Lung (tissue), 12 donors: Measurements from ENCODE around the gene KRT16. TPM values are rescaled to one million over a fixed set of nuclear protein-coding genes. Genes with fewer than 3 reads are reported as not detected.
A peak's percentile ranks its signal among the peaks of the same experiment; 100 is the strongest.
"Not testable (repeated sequence)": the region's sequence is repeated elsewhere in the genome, so short reads cannot be mapped to it uniquely, and the experiment has no call there.

Source experiments
- ATAC-seq: fragments of 200-7000 bp; cut with Tn5 transposase; one replicate; pipeline ENCODE4 v1.9.1; 2020; ENCODE audit warnings: moderate number of reproducible peaks; ENCODE audit not compliant: insufficient read depth, low FRiP score
- DNase-seq, 3 donors: peaks; one replicate each; pipeline ENCODE4 v3.0.0-alpha.2; 2013 to 2017
- H3K27ac ChIP-seq, 2 donors: one replicate each; pipeline ENCODE4 v1.5.1; 2013; ENCODE audit warnings: mild to moderate bottlenecking in 2 of 2, moderate library complexity in 2 of 2, control low read depth in 1 of 2, inconsistent platforms in 1 of 2, low read depth in 1 of 2, low read length in 1 of 2
- H3K27me3 ChIP-seq, 3 donors: one replicate each; pipeline ENCODE4 v1.5.1; 2013; ENCODE audit warnings: low read length in 2 of 3; ENCODE audit not compliant: control insufficient read depth in 3 of 3, insufficient read depth in 3 of 3
- H3K36me3 ChIP-seq, 4 donors: one replicate each; pipeline ENCODE4 v1.5.1; 2013; ENCODE audit warnings: low read length in 4 of 4, mild to moderate bottlenecking in 1 of 4, moderate library complexity in 1 of 4; ENCODE audit not compliant: control insufficient read depth in 4 of 4, insufficient read depth in 4 of 4
- H3K4me1 ChIP-seq, 5 donors: one replicate each; pipeline ENCODE4 v1.5.1; 2013; ENCODE audit warnings: low read length in 5 of 5, mild to moderate bottlenecking in 2 of 5, moderate library complexity in 1 of 5; ENCODE audit not compliant: control insufficient read depth in 5 of 5, insufficient read depth in 5 of 5
- H3K4me3 ChIP-seq: one replicate; pipeline ENCODE4 v1.5.1; 2013; ENCODE audit warnings: mild to moderate bottlenecking, control low read depth, moderate library complexity
- H3K9ac ChIP-seq, 2 donors: one replicate each; pipeline ENCODE4 v1.5.1; 2013; ENCODE audit warnings: low read length in 2 of 2, control low read depth in 1 of 2; ENCODE audit not compliant: insufficient read depth in 1 of 2
- H3K9me3 ChIP-seq, 4 donors: one replicate each; pipeline ENCODE4 v1.5.1; 2013; ENCODE audit warnings: low read length in 3 of 4, mild to moderate bottlenecking in 1 of 4, moderate library complexity in 1 of 4; ENCODE audit not compliant: control insufficient read depth in 4 of 4, insufficient read depth in 3 of 4
- CTCF ChIP-seq: IDR thresholded peaks from 2 replicates; pipeline ENCODE4 v1.5.1; 2012; ENCODE audit warnings: mild to moderate bottlenecking; ENCODE audit errors: control extremely low read depth, extremely low read depth
- WGBS, 2 donors: extraction: QIAGEN DNeasy Blood & Tissue Kit; methylation state at CpG; one replicate each; pipeline ENCODE4 v1.1.7; 2013; 5-methylcytosine and 5-hydroxymethylcytosine counted together
- polyA plus RNA-seq, 2 donors: library from polyadenylated mRNA; stranded (reverse); fragments of 200-250 nt; gene quantifications; one replicate each; pipeline ENCODE4 v1.2.1, GENCODE V29; 2013
- total RNA-seq, 2 donors: library from RNA; depleted of rRNA in 1 of 2; stranded (reverse); fragments of >200 nt in 1 of 2; gene quantifications; one replicate each; pipeline ENCODE4 v1.2.1, GENCODE V29; 2014 to 2021
- donor health status: control.
- donor health status: control.
- donor health status: Bipolar disorder and iron deficiency.
- donor health status: healthy.
- donor health status: DM: yes; HTN: yes; CAD: no.

The KRT16 gene
- total and polyA plus RNA-seq, 4 donors: 0.10 to 0.28 (median 0.18) TPM; not detected in 1

- no peak overlapping the region for H3K27ac ChIP-seq
- 87 to 90% methylated on average over 23 of the region's 23 CpGs for WGBS, 2 donors
- no peaks in the 10 kb centered on the region for H3K36me3 ChIP-seq
- no peak overlapping the region for H3K9ac ChIP-seq
- no peaks in the 10 kb centered on the region for H3K9me3 ChIP-seq
- H3K4me3 ChIP-seq: no peak overlapping the region
- no peak for TF ChIP-seq CTCF
- H3K27me3 ChIP-seq: no peaks in the 10 kb centered on the region
- no peak for ATAC-seq
- H3K4me1 ChIP-seq: peaks cover 0 to 8% (median 3%) of the 10 kb centered on the region in 5 donors
- peak in 1 of 3 donors; percentile 9 for DNase-seq
These were observed 14.9 kb upstream of the KRT16 start for GRCh38 chr17:41627316-41628072.

- H3K4me3 ChIP-seq, H3K27me3 ChIP-seq, ATAC-seq, H3K9me3 ChIP-seq, H3K4me1 ChIP-seq, H3K36me3 ChIP-seq, H3K27ac ChIP-seq, H3K9ac ChIP-seq: not testable (repeated sequence)
- DNase-seq: peak in 1 of 3 donors; percentile 7
- WGBS, 2 donors: 85 to 90% methylated on average over 5 of the region's 5 CpGs
These were observed 14.3 kb upstream of the KRT16 start for GRCh38 chr17:41626914-41627295.

DNA sequence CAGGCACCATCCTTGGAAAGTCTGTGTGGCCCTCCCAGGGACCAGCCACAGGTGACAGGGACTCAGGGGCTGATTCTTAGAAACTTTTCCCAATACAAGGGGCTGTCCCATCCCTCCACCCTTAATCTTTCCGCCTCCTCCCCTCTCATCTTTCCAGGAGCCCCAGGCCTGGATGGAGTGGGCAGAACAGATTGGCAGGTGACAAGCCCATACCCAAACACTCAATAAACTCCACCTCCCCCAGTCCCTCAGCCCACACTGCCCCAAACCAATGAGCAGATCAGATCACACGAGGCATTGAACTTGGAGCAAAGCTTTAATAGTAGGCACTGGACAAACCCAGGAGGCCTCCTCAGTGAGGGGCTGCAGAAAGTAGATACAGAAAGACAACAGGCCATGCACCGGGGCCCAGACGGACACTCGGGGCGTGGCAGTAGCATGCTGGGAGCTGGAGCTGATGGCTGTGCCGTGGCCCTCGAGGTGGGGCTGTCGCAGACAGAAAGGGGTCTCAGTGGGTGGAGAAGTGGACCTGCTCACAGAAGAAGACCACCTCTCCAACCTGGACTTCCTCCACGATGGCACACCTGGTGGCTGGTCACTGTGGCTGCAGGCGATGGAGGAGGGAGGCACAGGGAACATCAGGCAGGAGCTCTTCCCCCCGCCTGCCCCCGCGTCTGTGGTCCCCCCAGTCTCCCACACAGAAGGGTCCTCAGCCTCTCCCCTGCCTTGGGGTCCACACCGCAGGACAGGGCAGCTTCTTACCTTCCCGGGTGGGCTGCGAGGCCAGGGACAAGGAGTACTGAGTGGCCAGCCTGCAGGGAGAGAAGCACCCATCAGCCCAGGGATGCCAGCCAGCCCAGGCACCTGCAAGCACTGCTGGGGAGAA is 13.7 kb upstream of the KRT16 start:
- DNase-seq: peak in 1 of 3 donors; percentile 7
- 88 to 94% methylated on average over 17 of the region's 17 CpGs for WGBS, 2 donors
- H3K4me1 ChIP-seq, ATAC-seq, H3K9me3 ChIP-seq, H3K9ac ChIP-seq, H3K4me3 ChIP-seq, H3K36me3 ChIP-seq, H3K27ac ChIP-seq, H3K27me3 ChIP-seq: not testable (repeated sequence)

GRCh38 chr17:41625602-41626001 is 13.0 kb upstream of the KRT16 start:
- ATAC-seq: no peak
- DNase-seq: peak in 2 of 3 donors; percentile 50 to 64
- no peak overlapping the region for H3K9ac ChIP-seq
- peaks cover 0 to 4% (median 0%) of the 10 kb centered on the region in 5 donors for H3K4me1 ChIP-seq
- no peaks in the 10 kb centered on the region for H3K36me3 ChIP-seq
- no peaks in the 10 kb centered on the region for H3K27me3 ChIP-seq
- no peaks in the 10 kb centered on the region for H3K9me3 ChIP-seq
- TF ChIP-seq CTCF: no peak
- H3K4me3 ChIP-seq: no peak overlapping the region
- no peak overlapping the region for H3K27ac ChIP-seq
- 32 to 50% methylated on average over 16 of the region's 16 CpGs for WGBS, 2 donors
